Brain microvascular endothelial cell (primary cell): Measurements from ENCODE around the gene SORBS1.

ENCODE experiments used
- DNase-seq: peaks from one replicate; pipeline ENCODE4 v3.0.0-alpha.2; 2020
- H3K27ac ChIP-seq: fragments of 250-450 bp; sonication (Bioruptor Pico); 2 replicates; pipeline ENCODE4 v1.5.1; 2020; ENCODE audit warnings: mild to moderate bottlenecking, moderate library complexity
- H3K27me3 ChIP-seq: fragments of 250-450 bp; sonication (Bioruptor Pico); replicated peaks from 2 replicates; pipeline ENCODE4 v1.5.1; 2020; ENCODE audit warnings: mild to moderate bottlenecking
- H3K36me3 ChIP-seq: fragments of 250-450 bp; sonication (Bioruptor Pico); replicated peaks from 2 replicates; pipeline ENCODE4 v1.5.1; 2020; ENCODE audit warnings: mild to moderate bottlenecking
- H3K4me3 ChIP-seq: 2 replicates; pipeline ENCODE4 v1.5.1; 2011; ENCODE audit warnings: low read depth, mild to moderate bottlenecking, control low read depth, low read length, moderate library complexity
- in situ Hi-C: cut with HindIII; loops from 2 replicates; pipeline ENCODE4 v1.10.0; 2017; ENCODE audit warnings: low sequenced_read_pairs, low pct_ligation_motif_present
- TF ChIP-seq, protein P1 (sequence below): IDR thresholded peaks from 2 replicates; pipeline ENCODE4 v1.5.1; 2011; ENCODE audit warnings: low read depth, mild to moderate bottlenecking, moderate library complexity, low read length, control low read depth, inconsistent platforms; ENCODE audit errors: missing control alignments

Gene SORBS1

DNA sequence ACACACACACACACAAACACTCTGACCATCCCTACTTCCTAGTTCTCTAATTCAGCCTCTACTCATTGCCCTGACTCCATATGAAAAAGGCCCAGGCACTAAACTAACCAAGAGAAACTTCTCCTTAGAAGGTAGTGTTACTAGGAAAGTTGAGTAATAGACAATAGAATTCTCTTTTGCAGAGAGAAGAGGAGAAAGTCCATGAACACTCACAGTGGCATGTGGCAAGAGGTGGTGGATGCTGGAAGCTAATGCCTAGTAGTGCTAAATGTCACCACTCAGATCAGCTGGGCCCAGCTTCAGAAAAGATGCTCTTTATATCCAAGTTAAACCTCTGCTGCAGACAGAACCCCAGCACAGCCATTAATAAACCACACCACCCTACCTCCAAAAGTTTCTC is 58.2 kb downstream of the SORBS1 start:
- no peak for DNase-seq
- TF ChIP-seq, protein P1, sequence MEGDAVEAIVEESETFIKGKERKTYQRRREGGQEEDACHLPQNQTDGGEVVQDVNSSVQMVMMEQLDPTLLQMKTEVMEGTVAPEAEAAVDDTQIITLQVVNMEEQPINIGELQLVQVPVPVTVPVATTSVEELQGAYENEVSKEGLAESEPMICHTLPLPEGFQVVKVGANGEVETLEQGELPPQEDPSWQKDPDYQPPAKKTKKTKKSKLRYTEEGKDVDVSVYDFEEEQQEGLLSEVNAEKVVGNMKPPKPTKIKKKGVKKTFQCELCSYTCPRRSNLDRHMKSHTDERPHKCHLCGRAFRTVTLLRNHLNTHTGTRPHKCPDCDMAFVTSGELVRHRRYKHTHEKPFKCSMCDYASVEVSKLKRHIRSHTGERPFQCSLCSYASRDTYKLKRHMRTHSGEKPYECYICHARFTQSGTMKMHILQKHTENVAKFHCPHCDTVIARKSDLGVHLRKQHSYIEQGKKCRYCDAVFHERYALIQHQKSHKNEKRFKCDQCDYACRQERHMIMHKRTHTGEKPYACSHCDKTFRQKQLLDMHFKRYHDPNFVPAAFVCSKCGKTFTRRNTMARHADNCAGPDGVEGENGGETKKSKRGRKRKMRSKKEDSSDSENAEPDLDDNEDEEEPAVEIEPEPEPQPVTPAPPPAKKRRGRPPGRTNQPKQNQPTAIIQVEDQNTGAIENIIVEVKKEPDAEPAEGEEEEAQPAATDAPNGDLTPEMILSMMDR, result no peak
- in situ Hi-C loops, result no loop called here
- Histone ChIP-seq H3K27ac (no peak overlapping the region), H3K36me3 (no peaks in the 10 kb centered on the region), H3K27me3 (no peaks in the 10 kb centered on the region), H3K4me3 (no peak overlapping the region)

DNA sequence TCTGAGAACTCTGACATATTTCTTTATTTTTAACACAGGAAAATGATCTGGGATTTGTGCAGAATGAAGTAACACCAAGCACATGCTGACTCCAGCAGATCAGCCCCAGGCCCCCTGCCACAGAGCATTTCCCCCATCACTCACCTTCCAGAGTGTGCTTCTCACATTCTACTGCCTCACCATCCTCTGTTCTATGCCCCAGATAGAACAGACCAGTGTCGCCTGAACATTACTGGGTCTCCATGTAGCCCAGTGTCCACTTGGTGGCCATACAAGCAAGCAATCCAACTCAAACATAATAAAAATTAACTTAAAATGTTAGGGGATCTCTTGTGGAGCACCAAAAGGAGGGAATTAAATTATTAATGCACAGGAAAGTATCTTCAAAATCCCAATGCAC is 58.8 kb downstream of the SORBS1 start:
- no peak for DNase-seq
- Histone ChIP-seq H3K27ac (no peak overlapping the region), H3K36me3 (no peaks in the 10 kb centered on the region), H3K27me3 (no peaks in the 10 kb centered on the region), H3K4me3 (no peak overlapping the region)
- TF ChIP-seq, protein P1, result no peak
- in situ Hi-C loops, result no loop called here

DNA sequence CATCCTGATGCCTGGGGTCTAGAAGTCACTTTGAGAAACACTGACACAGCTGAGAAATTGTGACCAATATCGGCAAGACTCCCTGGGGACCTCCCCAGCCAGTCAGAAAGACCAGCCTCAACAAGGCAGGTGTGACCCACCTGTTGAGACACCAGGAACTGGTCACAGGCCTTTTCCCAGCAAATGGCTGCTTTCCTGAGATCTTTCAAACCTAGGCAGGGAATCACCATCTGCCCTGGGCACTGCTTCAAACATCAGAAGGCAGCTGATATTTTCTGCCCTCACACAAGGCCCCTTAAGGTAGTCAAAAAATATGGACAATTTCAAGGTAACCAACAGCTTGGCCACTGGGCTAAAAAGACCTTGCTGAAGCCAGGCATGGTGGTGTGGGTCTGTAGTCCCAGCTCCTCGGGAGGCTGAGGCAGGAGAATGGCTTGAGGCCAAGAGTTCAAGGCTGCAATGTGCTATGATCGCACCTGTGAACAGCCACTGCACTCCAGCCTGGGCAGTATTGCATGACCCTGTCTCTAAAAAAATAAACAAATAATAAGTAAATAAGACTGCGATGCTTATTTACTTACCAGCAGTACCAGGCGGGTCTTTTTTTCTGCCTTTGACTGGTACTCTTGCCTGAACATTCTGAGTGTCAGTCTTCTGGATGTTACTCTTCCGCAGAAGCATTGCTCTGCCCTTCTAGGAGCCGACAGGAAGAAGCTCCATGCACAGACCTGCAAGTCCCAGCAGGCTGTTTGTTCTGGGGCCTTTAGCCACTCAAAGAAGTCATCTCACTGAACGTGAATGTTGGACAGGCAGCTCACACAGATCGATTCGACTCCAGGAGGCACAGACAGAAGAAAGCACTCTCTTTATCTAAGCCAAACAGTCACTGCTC is 59.7 kb downstream of the SORBS1 start:
- TF ChIP-seq, protein P1, result no peak
- Histone ChIP-seq H3K27me3 (no peaks in the 10 kb centered on the region), H3K4me3 (no peak overlapping the region), H3K36me3 (no peaks in the 10 kb centered on the region), H3K27ac (no peak overlapping the region)
- DNase-seq, result no peak
- in situ Hi-C loops, result no loop called here

DNA sequence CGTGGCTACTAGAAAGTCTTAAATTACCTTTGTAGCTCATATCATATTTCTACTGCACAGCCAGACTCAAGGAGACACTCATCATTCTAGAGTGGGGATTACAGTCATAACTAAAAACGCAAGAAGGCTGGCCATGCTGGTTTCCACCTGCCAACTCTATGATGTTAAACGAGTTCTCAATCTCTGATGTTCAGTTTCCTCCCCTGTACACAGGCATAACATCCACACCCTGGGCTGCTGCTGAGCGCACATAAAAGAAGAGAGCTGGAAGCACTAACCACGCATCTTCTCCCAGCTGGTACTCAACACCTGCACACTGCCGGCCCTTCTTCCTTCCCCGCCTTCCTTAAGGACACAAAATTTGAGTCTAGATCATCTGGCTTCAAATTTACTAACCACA is 60.5 kb downstream of the SORBS1 start:
- Histone ChIP-seq H3K27ac (no peak overlapping the region), H3K27me3 (no peaks in the 10 kb centered on the region), H3K4me3 (no peak overlapping the region), H3K36me3 (no peaks in the 10 kb centered on the region)
- DNase-seq, result no peak
- TF ChIP-seq, protein P1, result no peak
- in situ Hi-C loops, result no loop called here

DNA sequence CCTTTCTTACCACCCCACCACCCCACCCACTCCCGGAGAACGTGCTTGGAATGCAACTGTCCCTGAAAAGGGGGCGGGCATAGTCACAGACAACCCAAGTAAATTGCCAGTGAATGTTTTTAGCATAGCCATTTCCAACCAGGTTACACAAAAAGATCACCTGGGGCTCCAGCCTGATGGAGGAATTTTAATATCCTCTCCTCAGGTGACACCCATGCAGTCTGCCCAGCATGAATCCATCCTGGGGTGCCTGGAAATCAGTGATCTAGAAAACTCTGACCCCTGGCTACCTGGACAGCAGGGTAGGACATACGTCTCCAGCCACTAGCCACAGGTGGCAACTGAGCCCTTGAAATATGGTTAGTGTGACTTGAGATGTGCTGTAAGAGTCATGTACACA is 61.1 kb downstream of the SORBS1 start:
- no peak overlapping the region for H3K4me3 ChIP-seq
- no peak overlapping the region for H3K27ac ChIP-seq
- TF ChIP-seq, protein P1, result no peak
- DNase-seq, result no peak
- in situ Hi-C loops, result no loop called here
- H3K36me3 ChIP-seq, result no peaks in the 10 kb centered on the region
- no peaks in the 10 kb centered on the region for H3K27me3 ChIP-seq
